Subcutaneous abdominal adipose tissue (tissue), 5 donors: ENCODE measurements around the gene CRTAC1.

Source experiments
- H3K27ac ChIP-seq: one replicate; pipeline ENCODE4 v1.7.0; 2013; ENCODE audit warnings: low read depth, mild to moderate bottlenecking, inconsistent platforms, low read length, moderate library complexity
- H3K27me3 ChIP-seq, 5 donors: one replicate each; pipeline ENCODE4 v1.7.0; 2013; ENCODE audit warnings: low read length in 5 of 5, inconsistent platforms in 1 of 5; ENCODE audit not compliant: control insufficient read depth in 5 of 5, insufficient read depth in 4 of 5
- H3K36me3 ChIP-seq, 5 donors: one replicate each; pipeline ENCODE4 v1.7.0; 2013; ENCODE audit warnings: low read length in 5 of 5; ENCODE audit not compliant: control insufficient read depth in 5 of 5, insufficient read depth in 5 of 5
- H3K4me1 ChIP-seq, 5 donors: one replicate each; pipeline ENCODE4 v1.7.0; 2013; ENCODE audit warnings: low read length in 5 of 5, mild to moderate bottlenecking in 3 of 5, moderate library complexity in 1 of 5; ENCODE audit not compliant: control insufficient read depth in 5 of 5, insufficient read depth in 5 of 5
- H3K4me3 ChIP-seq, 5 donors: one replicate each; pipeline ENCODE4 v1.7.0; 2013; ENCODE audit warnings: low read length in 5 of 5, low read depth in 1 of 5
- H3K9ac ChIP-seq, 5 donors: one replicate each; pipeline ENCODE4 v1.7.0; 2013; ENCODE audit warnings: low read length in 5 of 5, mild to moderate bottlenecking in 4 of 5, moderate library complexity in 3 of 5
- H3K9me3 ChIP-seq, 5 donors: one replicate each; pipeline ENCODE4 v1.7.0; 2013; ENCODE audit warnings: low read length in 5 of 5; ENCODE audit not compliant: control insufficient read depth in 5 of 5
- donor health status: healthy.
- donor health status: healthy.
- donor health status: healthy.
- donor health status: healthy.
- donor health status: healthy.

Gene CRTAC1

DNA sequence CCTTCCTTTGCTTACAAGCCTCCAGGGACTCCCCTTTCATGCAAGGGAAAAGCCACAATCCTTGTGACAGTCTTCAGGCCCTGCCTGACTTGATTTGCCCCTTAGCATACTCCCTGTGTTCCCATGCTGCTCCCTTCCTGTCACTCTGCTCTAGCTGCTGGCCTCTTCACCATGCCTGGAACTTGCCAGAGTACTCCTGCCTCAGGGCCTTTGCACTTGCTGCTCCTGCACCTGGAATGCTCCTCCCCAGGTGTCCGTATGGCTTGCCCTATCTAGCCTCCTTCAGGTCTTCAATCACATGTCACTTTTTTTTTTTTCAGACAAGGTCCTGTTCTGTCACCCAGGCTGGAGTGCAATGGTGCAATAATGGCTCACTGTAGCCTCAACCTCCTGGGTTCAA, 203.5 kb downstream of the CRTAC1 start:
- Histone ChIP-seq H3K4me1 (peaks cover 0 to 40% (median 15%) of the 10 kb centered on the region in 5 donors), H3K4me3 (no peak overlapping the region)

DNA sequence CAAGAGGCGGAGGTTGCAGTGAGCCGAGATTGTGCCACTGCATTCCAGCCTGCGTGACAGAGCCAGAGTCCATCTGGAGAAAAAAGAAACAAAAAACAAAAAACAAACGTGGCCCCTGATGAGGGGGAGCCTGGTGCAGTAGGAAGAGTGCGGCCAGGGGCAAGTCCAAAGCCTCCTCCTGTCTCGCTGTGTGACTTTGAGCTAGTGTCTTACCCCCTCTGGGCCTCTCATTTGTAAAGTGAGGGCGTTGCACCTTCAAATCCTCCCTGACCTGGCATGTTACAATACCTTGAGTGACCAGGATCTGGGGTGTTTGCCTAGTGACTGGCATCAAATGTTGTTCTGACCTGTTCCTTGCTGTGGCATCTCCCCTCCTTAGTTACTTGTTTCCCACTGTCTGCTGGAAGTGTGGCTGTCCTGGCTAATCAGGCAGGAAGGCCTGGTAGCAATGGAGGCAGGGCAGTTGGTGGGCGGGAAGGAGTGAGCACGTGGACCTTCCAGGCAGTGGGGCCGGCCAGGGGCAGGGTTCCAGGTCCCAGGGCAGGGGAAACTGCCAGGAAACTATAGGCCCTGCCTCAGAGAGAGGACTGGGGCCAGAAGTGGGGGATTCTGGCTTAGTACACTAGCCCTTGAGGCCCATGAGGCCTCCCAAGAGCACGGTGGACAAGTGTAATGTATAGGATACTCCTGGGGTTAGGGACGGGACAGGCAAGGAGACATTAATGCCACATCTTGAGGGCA, 205.2 kb downstream of the CRTAC1 start:
- H3K4me1 ChIP-seq = peaks cover 0 to 57% (median 21%) of the 10 kb centered on the region in 5 donors
- H3K27me3 ChIP-seq = peaks cover 0 to 2% (median 0%) of the 10 kb centered on the region in 5 donors
- H3K36me3 ChIP-seq = no peaks in the 10 kb centered on the region
- no peaks in the 10 kb centered on the region for H3K9me3 ChIP-seq
- no peak overlapping the region for H3K4me3 ChIP-seq
- H3K27ac ChIP-seq = no peak overlapping the region
- no peak overlapping the region for H3K9ac ChIP-seq

More for the DNA sequence above, 203.5 kb downstream of the CRTAC1 start:
- H3K9ac ChIP-seq = no peak overlapping the region
- no peak overlapping the region for H3K27ac ChIP-seq
- no peaks in the 10 kb centered on the region for H3K36me3 ChIP-seq
- peaks cover 0 to 5% (median 3%) of the 10 kb centered on the region in 5 donors for H3K27me3 ChIP-seq
- H3K9me3 ChIP-seq = no peaks in the 10 kb centered on the region

DNA sequence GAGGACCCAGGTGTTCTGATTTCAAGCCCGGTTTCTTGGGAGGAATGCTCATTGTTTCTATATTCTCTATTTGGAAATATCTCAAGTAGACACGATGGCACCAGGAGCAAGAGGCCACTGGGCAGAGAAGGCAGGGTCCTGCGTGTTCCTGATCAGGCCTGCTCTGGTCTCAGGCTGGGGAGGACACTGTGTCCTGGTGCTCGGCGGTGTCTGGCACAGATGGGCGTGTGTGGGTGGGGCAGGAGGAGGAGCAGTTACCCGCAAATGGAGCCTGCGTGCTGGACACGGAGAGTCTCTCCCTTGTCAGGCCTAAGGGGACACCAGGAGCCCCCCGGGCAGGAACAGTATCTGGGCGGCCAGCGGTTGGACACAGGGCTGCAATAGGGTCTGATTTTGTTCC, 206.7 kb downstream of the CRTAC1 start:
- H3K36me3 ChIP-seq = no peaks in the 10 kb centered on the region
- H3K4me3 ChIP-seq = no peak overlapping the region
- H3K4me1 ChIP-seq = peaks cover 0 to 59% (median 21%) of the 10 kb centered on the region in 5 donors
- H3K27ac ChIP-seq = no peak overlapping the region
- H3K9ac ChIP-seq = no peak overlapping the region
- no peaks in the 10 kb centered on the region for H3K9me3 ChIP-seq
- no peaks in the 10 kb centered on the region for H3K27me3 ChIP-seq

- Histone ChIP-seq H3K27ac (no peak overlapping the region), H3K9ac (no peak overlapping the region), H3K9me3 (no peaks in the 10 kb centered on the region), H3K4me1 (peaks cover 0 to 49% (median 16%) of the 10 kb centered on the region in 5 donors), H3K4me3 (no peak overlapping the region), H3K36me3 (no peaks in the 10 kb centered on the region), H3K27me3 (peaks cover 0 to 4% (median 0%) of the 10 kb centered on the region in 5 donors)
Measured at GRCh38 chr10:97822261-97822687, 208.1 kb downstream of the CRTAC1 start.

DNA sequence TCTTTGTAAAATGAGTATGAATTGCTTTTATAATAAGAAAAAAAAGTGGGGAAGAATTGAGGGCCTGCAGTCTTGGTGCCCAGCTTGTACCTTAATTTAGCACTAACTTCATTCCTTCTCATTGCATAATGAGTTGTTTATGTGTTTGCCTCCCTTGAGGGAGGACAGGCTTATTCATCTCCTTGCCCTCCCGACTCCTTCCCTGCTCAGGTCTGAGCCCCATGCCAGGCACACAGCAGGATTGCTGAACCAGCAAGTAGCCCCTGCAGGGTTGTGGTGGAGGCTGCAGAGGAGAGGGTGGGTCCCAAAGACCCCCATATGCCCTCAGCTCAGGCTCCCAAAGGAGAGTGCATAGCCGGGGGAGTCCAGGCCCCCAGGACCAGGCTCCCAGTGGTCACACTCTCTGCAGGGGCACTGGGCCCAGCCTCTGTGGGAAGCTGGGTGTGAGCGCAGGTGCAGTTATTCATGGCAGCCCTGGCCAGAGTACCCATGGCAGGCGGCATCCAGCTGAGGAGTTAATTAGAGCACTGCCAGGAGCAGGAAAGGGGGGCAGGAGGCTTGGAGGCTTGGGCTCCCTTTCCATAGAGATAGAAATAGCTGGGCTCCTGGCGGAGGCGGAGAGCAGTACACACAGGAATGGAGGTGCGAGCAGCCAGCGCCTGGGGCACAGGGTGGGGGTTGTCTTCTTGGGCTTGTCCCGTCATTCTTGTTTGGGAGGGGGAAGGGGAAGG, 208.9 kb downstream of the CRTAC1 start:
- H3K4me1 ChIP-seq = peaks cover 0 to 49% (median 16%) of the 10 kb centered on the region in 5 donors
- H3K4me3 ChIP-seq = no peak overlapping the region
- no peaks in the 10 kb centered on the region for H3K36me3 ChIP-seq
- H3K9me3 ChIP-seq = no peaks in the 10 kb centered on the region
- no peak overlapping the region for H3K27ac ChIP-seq
- H3K27me3 ChIP-seq = peaks cover 0 to 4% (median 0%) of the 10 kb centered on the region in 5 donors
- no peak overlapping the region for H3K9ac ChIP-seq

- H3K4me1 ChIP-seq = peaks cover 0 to 42% (median 9%) of the 10 kb centered on the region in 5 donors
- H3K36me3 ChIP-seq = no peaks in the 10 kb centered on the region
- H3K9me3 ChIP-seq = no peaks in the 10 kb centered on the region
- H3K9ac ChIP-seq = no peak overlapping the region
- H3K27ac ChIP-seq = no peak overlapping the region
- H3K4me3 ChIP-seq = no peak overlapping the region
- H3K27me3 ChIP-seq = peaks cover 0 to 4% (median 0%) of the 10 kb centered on the region in 5 donors
Measured at GRCh38 chr10:97820096-97820704, 210.2 kb downstream of the CRTAC1 start.

DNA sequence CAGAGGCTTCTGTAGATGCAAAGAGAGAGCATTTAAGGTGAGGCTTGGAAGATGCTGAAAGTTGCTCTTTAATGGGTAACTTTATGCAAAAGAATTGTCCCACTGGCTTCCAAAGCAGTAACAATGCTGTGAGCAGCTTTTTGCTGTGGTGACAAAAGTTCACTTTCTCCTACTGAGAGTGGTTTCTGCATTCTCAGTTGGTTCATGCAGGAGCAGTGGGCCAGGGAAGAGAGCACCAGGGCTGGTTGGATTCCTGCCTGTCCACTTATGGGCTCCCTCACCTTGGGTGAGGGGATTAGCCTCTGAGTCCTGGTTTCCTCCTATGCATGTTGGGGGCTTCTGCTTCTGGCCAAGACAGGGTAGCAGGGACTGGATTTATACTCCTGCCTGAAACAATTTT, 211.8 kb downstream of the CRTAC1 start:
- H3K9ac ChIP-seq = no peak overlapping the region
- no peak overlapping the region for H3K4me3 ChIP-seq
- peaks cover 0 to 30% (median 5%) of the 10 kb centered on the region in 5 donors for H3K4me1 ChIP-seq
- H3K27ac ChIP-seq = no peak overlapping the region
- no peaks in the 10 kb centered on the region for H3K36me3 ChIP-seq
- H3K9me3 ChIP-seq = no peaks in the 10 kb centered on the region
- H3K27me3 ChIP-seq = peaks cover 0 to 4% (median 0%) of the 10 kb centered on the region in 5 donors

DNA sequence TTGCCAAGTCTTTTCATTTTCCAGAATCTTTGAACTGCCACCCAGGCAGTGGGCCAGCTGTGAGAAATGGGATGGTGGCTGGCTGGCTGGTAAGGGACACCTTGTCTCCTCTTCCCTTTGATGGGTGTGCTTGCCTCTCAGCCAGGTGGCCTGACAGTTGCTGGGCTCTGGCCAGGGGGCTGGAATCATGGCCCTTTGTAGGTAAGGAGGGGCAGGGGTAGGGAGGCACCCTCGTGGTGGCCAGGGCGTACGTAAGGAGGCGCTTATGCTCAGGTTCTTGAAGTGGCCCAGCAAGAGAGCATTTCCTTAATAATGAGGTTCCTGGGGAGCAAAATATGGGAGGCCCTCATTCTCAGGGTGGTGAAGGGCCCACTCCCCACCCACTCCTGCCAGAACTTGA, 213.8 kb downstream of the CRTAC1 start:
- H3K36me3 ChIP-seq = no peaks in the 10 kb centered on the region
- no peak overlapping the region for H3K9ac ChIP-seq
- H3K4me1 ChIP-seq = peaks cover 0 to 17% (median 3%) of the 10 kb centered on the region in 5 donors
- peaks cover 0 to 6% (median 0%) of the 10 kb centered on the region in 5 donors for H3K27me3 ChIP-seq
- H3K9me3 ChIP-seq = no peaks in the 10 kb centered on the region
- H3K27ac ChIP-seq = no peak overlapping the region
- H3K4me3 ChIP-seq = no peak overlapping the region
